H9 (cell line): ENCODE measurements around the gene DGKG. TPM values are rescaled to one million over a fixed set of nuclear protein-coding genes. Genes with fewer than 3 reads are reported as not detected.

Experiments used
- DNase-seq: peaks from one replicate; pipeline ENCODE4 v3.0.0-alpha.2; 2017
- H2AFZ ChIP-seq: one replicate; pipeline ENCODE4 v1.6.1; 2013; ENCODE audit warnings: mild to moderate bottlenecking, low read length, control low read depth, moderate library complexity
- H2AK5ac ChIP-seq: 2 replicates; pipeline ENCODE4 v1.6.1; 2013; ENCODE audit warnings: low read length, control low read depth, mixed read lengths; ENCODE audit not compliant: insufficient read length
- H2BK120ac ChIP-seq: one replicate; pipeline ENCODE4 v1.6.1; 2013; ENCODE audit warnings: low read depth, mild to moderate bottlenecking, low read length, control low read depth, inconsistent platforms; ENCODE audit not compliant: poor library complexity, severe bottlenecking
- H2BK12ac ChIP-seq: 2 replicates; pipeline ENCODE4 v1.6.1; 2013; ENCODE audit warnings: low read length, control low read depth, mixed read lengths, low read depth; ENCODE audit not compliant: insufficient read length
- H2BK15ac ChIP-seq: 2 replicates; pipeline ENCODE4 v1.6.1; 2013; ENCODE audit warnings: low read depth, low read length, control low read depth
- H2BK20ac ChIP-seq: one replicate; pipeline ENCODE4 v1.6.1; 2013; ENCODE audit warnings: low read depth, mild to moderate bottlenecking, low read length, control low read depth, inconsistent platforms; ENCODE audit not compliant: poor library complexity, severe bottlenecking
- H2BK5ac ChIP-seq: 2 replicates; pipeline ENCODE4 v1.6.1; 2013; ENCODE audit warnings: low read length, control low read depth, mixed read lengths; ENCODE audit not compliant: insufficient read length
- H3K14ac ChIP-seq: 2 replicates; pipeline ENCODE4 v1.6.1; 2013; ENCODE audit warnings: low read length, control low read depth; ENCODE audit not compliant: insufficient read depth
- H3K18ac ChIP-seq: 2 replicates; pipeline ENCODE4 v1.6.1; 2013; ENCODE audit warnings: low read depth, mild to moderate bottlenecking, mixed read lengths, low read length, control low read depth; ENCODE audit not compliant: insufficient read length
- H3K23ac ChIP-seq: 2 replicates; pipeline ENCODE4 v1.6.1; 2013; ENCODE audit warnings: low read length, control low read depth, mixed read lengths, low read depth; ENCODE audit not compliant: insufficient read length
- H3K23me2 ChIP-seq: 2 replicates; pipeline ENCODE4 v1.6.1; 2013; ENCODE audit warnings: low read depth, mild to moderate bottlenecking, mixed read lengths, low read length, control low read depth; ENCODE audit not compliant: insufficient read length, poor library complexity, severe bottlenecking
- H3K27ac ChIP-seq: 2 replicates; pipeline ENCODE4 v1.5.1; 2013; ENCODE audit warnings: low read length, control low read depth, mixed read lengths, low read depth; ENCODE audit not compliant: insufficient read length
- H3K27me3 ChIP-seq: 2 replicates; pipeline ENCODE4 v1.6.1; 2013; ENCODE audit warnings: low read length, control low read depth, inconsistent platforms; ENCODE audit not compliant: insufficient read depth
- H3K4ac ChIP-seq: 2 replicates; pipeline ENCODE4 v1.6.1; 2013; ENCODE audit warnings: low read depth, mild to moderate bottlenecking, control low read depth, inconsistent platforms, low read length, moderate library complexity
- H3K4me1 ChIP-seq: 2 replicates; pipeline ENCODE4 v1.6.1; 2013; ENCODE audit warnings: low read length, control low read depth, inconsistent platforms; ENCODE audit not compliant: insufficient read depth
- H3K4me2 ChIP-seq: 2 replicates; pipeline ENCODE4 v1.6.1; 2013; ENCODE audit warnings: low read length, control low read depth, mixed read lengths; ENCODE audit not compliant: insufficient read length, insufficient read depth
- H3K56ac ChIP-seq: 2 replicates; pipeline ENCODE4 v1.6.1; 2013; ENCODE audit warnings: low read depth, mild to moderate bottlenecking, mixed read lengths, low read length, control low read depth; ENCODE audit not compliant: insufficient read length
- H3K79me1 ChIP-seq: 2 replicates; pipeline ENCODE4 v1.6.1; 2013; ENCODE audit warnings: low read depth, mild to moderate bottlenecking, moderate library complexity, low read length, control low read depth, inconsistent platforms; ENCODE audit not compliant: insufficient read depth, poor library complexity, severe bottlenecking
- H3K79me2 ChIP-seq: 2 replicates; pipeline ENCODE4 v1.6.1; 2013; ENCODE audit warnings: low read length, control low read depth, inconsistent platforms; ENCODE audit not compliant: insufficient read depth
- H3K9ac ChIP-seq: 2 replicates; pipeline ENCODE4 v1.6.1; 2013; ENCODE audit warnings: low read length, control low read depth, mixed read lengths; ENCODE audit not compliant: insufficient read length; ENCODE audit errors: extremely low read depth
- H3K9me3 ChIP-seq: one replicate; pipeline ENCODE4 v1.6.1; 2013; ENCODE audit warnings: low read depth, low read length, inconsistent platforms; ENCODE audit not compliant: control insufficient read depth
- H3T11ph ChIP-seq: one replicate; pipeline ENCODE4 v1.6.1; 2013; ENCODE audit warnings: mild to moderate bottlenecking, low read length, control low read depth, inconsistent platforms
- H4K20me1 ChIP-seq: one replicate; pipeline ENCODE4 v1.6.1; 2013; ENCODE audit not compliant: control insufficient read depth, insufficient read length, insufficient read depth
- H4K5ac ChIP-seq: 2 replicates; pipeline ENCODE4 v1.6.1; 2013; ENCODE audit warnings: low read depth, mild to moderate bottlenecking, mixed read lengths, low read length, control low read depth; ENCODE audit not compliant: insufficient read length
- H4K8ac ChIP-seq: replicated peaks from 2 replicates; pipeline ENCODE4 v1.6.1; 2013; ENCODE audit warnings: low read length, control low read depth, mixed read lengths, low read depth; ENCODE audit not compliant: insufficient read length
- H4K91ac ChIP-seq: 2 replicates; pipeline ENCODE4 v1.6.1; 2013; ENCODE audit warnings: low read depth, mild to moderate bottlenecking, moderate library complexity, mixed read lengths, low read length, control low read depth; ENCODE audit not compliant: insufficient read length
- H3K27ac Mint-ChIP-seq, 3 experiments: 2 replicates in 2 of 3; 3 replicates in 1 of 3; pipeline ENCODE4 v1.8.0; 2020 to 2021; ENCODE audit warnings: mixed read lengths in 3 of 3, mild to moderate bottlenecking in 1 of 3, moderate library complexity in 1 of 3
- H3K27me3 Mint-ChIP-seq: 2 replicates; pipeline ENCODE4 v1.8.0; 2021; ENCODE audit warnings: low read depth, mild to moderate bottlenecking, moderate library complexity, mixed read lengths
- H3K36me3 Mint-ChIP-seq, 3 experiments: 2 replicates in 2 of 3; 3 replicates in 1 of 3; pipeline ENCODE4 v1.8.0; 2020 to 2021; ENCODE audit warnings: low read depth in 3 of 3, mixed read lengths in 3 of 3; ENCODE audit not compliant: insufficient read depth in 1 of 3
- H3K4me1 Mint-ChIP-seq, 2 experiments: 2 replicates each; pipeline ENCODE4 v1.8.0; 2020; ENCODE audit warnings: mixed read lengths in 2 of 2
- H3K4me3 Mint-ChIP-seq, 2 experiments: 2 replicates in 1 of 2; 3 replicates in 1 of 2; pipeline ENCODE4 v1.8.0; 2020 to 2021; ENCODE audit warnings: mild to moderate bottlenecking in 2 of 2, mixed read lengths in 2 of 2, moderate library complexity in 1 of 2
- H3K9me3 Mint-ChIP-seq, 2 experiments: 2 replicates in 1 of 2; 3 replicates in 1 of 2; pipeline ENCODE4 v1.8.0; 2020; ENCODE audit warnings: mild to moderate bottlenecking in 2 of 2, mixed read lengths in 2 of 2, moderate library complexity in 1 of 2
- WGBS: extraction: QIAGEN DNeasy Blood & Tissue Kit; methylation state at CpG from one replicate; pipeline ENCODE4 v1.1.7; 2013; ENCODE audit warnings: missing lambda C conversion rate, low lambda C conversion rate, mixed read lengths; ENCODE audit not compliant: insufficient read length; ENCODE audit errors: extremely low coverage; 5-methylcytosine and 5-hydroxymethylcytosine counted together
- total RNA-seq: library from RNA; stranded (reverse); gene quantifications from 2 replicates; pipeline ENCODE4 v1.2.1, GENCODE V29; 2021
- TF ChIP-seq, protein P1 (sequence below): fragments of 200-600 bp; sonication (generic); conservative IDR thresholded peaks from 3 replicates; pipeline ENCODE4 v1.8.0; 2021; ENCODE audit warnings: antibody characterized with exemption, mild to moderate bottlenecking

The DGKG gene
- total RNA-seq, 1 experiment from 2014 or later = not detected

DNA sequence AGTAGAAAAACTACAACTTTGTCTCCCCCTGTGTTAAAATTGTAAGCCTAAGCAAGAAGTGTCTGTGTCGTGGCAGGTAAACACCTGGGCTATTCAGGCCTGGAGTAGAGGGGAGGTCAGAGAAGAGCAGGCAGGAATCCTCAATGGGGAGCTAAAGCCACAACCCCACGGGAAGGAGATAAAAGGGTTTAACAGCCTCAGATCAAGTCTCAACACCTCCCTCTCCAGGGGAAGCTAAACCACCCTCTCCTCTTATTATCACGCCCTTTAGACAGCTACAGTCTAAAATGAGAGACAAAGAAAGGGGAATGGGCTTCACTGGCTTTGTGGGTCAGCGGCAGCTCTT lies 264.7 kb downstream of the DGKG start:
- no peak for DNase-seq
- Histone ChIP-seq H3K18ac (no peak overlapping the region), H3K4me2 (peak overlapping the region; percentile 97), H3K79me1 (no peaks in the 10 kb centered on the region), H2AFZ (no peak overlapping the region), H3K27me3 (peaks cover 3% of the 10 kb centered on the region; the same call in 1 of the 2 replicates), H2BK15ac (no peak overlapping the region), H3K4me1 (peaks cover 10% of the 10 kb centered on the region; the same call in 1 of the 2 replicates), H2BK12ac (no peak overlapping the region), H3T11ph (no peak overlapping the region), H3K9me3 (no peaks in the 10 kb centered on the region), H3K23ac (no peak overlapping the region), H3K9ac (no peak overlapping the region), H4K8ac (no peak overlapping the region), H2BK5ac (no peak overlapping the region), H3K14ac (no peak overlapping the region), H4K5ac (no peak overlapping the region), H2BK20ac (no peak overlapping the region), H4K91ac (no peak overlapping the region), H3K56ac (no peak overlapping the region), H4K20me1 (no peaks in the 10 kb centered on the region), H3K27ac (no peak overlapping the region), H2BK120ac (no peak overlapping the region), H2AK5ac (no peak overlapping the region), H3K79me2 (no peaks in the 10 kb centered on the region), H3K4ac (no peak overlapping the region), H3K23me2 (peaks cover 4% of the 10 kb centered on the region)
- no CpG with 5 or more reads among the region's 4 CpGs for WGBS
- peak overlapping the region; percentile 61 to 86 for H3K4me3 Mint-ChIP-seq
- H3K27ac Mint-ChIP-seq = peak overlapping the region in 2 of 3 experiments; percentile 45 to 94; a peak in 4 of 7 replicates
- H3K36me3 Mint-ChIP-seq = peaks cover 0 to 17% (median 0%) of the 10 kb centered on the region in 3 experiments; a peak in 3 of 7 replicates
- H3K27me3 Mint-ChIP-seq = peaks cover 78% of the 10 kb centered on the region
- H3K4me1 Mint-ChIP-seq = peaks cover 39 to 43% of the 10 kb centered on the region in 2 experiments
- TF ChIP-seq, protein P1, sequence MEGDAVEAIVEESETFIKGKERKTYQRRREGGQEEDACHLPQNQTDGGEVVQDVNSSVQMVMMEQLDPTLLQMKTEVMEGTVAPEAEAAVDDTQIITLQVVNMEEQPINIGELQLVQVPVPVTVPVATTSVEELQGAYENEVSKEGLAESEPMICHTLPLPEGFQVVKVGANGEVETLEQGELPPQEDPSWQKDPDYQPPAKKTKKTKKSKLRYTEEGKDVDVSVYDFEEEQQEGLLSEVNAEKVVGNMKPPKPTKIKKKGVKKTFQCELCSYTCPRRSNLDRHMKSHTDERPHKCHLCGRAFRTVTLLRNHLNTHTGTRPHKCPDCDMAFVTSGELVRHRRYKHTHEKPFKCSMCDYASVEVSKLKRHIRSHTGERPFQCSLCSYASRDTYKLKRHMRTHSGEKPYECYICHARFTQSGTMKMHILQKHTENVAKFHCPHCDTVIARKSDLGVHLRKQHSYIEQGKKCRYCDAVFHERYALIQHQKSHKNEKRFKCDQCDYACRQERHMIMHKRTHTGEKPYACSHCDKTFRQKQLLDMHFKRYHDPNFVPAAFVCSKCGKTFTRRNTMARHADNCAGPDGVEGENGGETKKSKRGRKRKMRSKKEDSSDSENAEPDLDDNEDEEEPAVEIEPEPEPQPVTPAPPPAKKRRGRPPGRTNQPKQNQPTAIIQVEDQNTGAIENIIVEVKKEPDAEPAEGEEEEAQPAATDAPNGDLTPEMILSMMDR = no peak
- H3K9me3 Mint-ChIP-seq = no peaks in the 10 kb centered on the region

Other genes with a start within 250 kb of the DGKG start
- gene CRYGS, start 182.1 kb upstream of the DGKG start, total RNA-seq = 0.83 and 1.0 TPM in 2 replicates
- gene TBCCD1, start 205.1 kb upstream of the DGKG start, total RNA-seq = 7.4 and 8.6 TPM in 2 replicates
- gene DNAJB11, start 208.5 kb upstream of the DGKG start, total RNA-seq = 57.4 and 61.2 TPM in 2 replicates